GM12892 (cell line): ENCODE results near the gene SMIM12.

Experiments used
- POLR2A ChIP-seq: IDR thresholded peaks from 2 replicates; pipeline ENCODE4 v1.6.1; 2011; ENCODE audit warnings: low read depth, low read length, control low read depth
- TAF1 ChIP-seq: IDR thresholded peaks from 2 replicates; pipeline ENCODE4 v1.6.1; 2011; ENCODE audit warnings: low read depth, mild to moderate bottlenecking, control low read depth, low read length, borderline replicate concordance

DNA sequence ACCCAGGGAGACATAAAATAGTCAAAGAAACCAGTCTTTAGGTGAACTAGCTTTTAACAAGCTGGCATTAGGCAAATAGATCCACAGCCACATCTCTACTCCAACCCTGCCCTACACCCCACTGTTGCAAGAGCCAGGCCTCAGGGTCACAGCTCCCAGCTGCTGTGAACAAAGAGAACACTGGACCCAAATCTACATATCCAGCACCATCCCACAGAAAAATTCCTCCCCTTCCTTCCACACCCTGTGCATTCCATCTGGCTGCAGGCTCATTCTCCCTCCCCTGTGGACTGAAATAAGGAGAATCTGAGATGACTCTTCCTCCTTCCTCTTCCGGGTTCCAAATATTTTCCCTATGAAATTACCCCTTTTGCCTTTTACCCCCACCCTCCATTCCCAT is 46.7 kb upstream of the SMIM12 start:
- TF ChIP-seq POLR2A, result no peak
- no peak for TF ChIP-seq TAF1
